Measurements from ENCODE around the gene SH2D2A.

- TF ChIP-seq, protein P1, sequence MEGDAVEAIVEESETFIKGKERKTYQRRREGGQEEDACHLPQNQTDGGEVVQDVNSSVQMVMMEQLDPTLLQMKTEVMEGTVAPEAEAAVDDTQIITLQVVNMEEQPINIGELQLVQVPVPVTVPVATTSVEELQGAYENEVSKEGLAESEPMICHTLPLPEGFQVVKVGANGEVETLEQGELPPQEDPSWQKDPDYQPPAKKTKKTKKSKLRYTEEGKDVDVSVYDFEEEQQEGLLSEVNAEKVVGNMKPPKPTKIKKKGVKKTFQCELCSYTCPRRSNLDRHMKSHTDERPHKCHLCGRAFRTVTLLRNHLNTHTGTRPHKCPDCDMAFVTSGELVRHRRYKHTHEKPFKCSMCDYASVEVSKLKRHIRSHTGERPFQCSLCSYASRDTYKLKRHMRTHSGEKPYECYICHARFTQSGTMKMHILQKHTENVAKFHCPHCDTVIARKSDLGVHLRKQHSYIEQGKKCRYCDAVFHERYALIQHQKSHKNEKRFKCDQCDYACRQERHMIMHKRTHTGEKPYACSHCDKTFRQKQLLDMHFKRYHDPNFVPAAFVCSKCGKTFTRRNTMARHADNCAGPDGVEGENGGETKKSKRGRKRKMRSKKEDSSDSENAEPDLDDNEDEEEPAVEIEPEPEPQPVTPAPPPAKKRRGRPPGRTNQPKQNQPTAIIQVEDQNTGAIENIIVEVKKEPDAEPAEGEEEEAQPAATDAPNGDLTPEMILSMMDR (IDR thresholded peaks at IDR 0.05; ENCODE audit: extremely low read depth in 1 of 2, insufficient read depth in 1 of 2, low read depth in 1 of 2, low read length in 2 of 2) = peak; percentile 64 to 85
- TF ChIP-seq POLR2AphosphoS5 (IDR thresholded peaks at IDR 0.05; ENCODE audit: insufficient read depth, low read depth, low read length) (no peak), GATA2 (IDR thresholded peaks at IDR 0.05; ENCODE audit: insufficient read depth, insufficient read length, low read depth, low read length) (no peak), JUN (IDR thresholded peaks at IDR 0.05; ENCODE audit: borderline replicate concordance, insufficient read depth, insufficient read length, low read depth) (no peak), FOS (IDR thresholded peaks at IDR 0.05; ENCODE audit: borderline replicate concordance, insufficient read depth, low read length) (no peak), POLR2A (IDR thresholded peaks at IDR 0.05; ENCODE audit: low read depth, low read length) (no peak)
Observed at GRCh38 chr1:156813750-156814570, 2.7 kb downstream of the SH2D2A start.

Measured in endothelial cell of umbilical vein (primary cell).